Motor neuron (in vitro differentiated cells): ENCODE measurements around the gene VIL1. TPM values are rescaled to one million over a fixed set of nuclear protein-coding genes. Genes with fewer than 3 reads are reported as not detected.

Experiments used
- ATAC-seq, 8 experiments: fragments of 200-7000 bp; cut with Tn5 transposase; replicated peaks in 6 of 8; 2 replicates each; pipeline ENCODE4 v1.8.0; 2021; ENCODE audit warnings: mild to moderate bottlenecking in 8 of 8, moderate library complexity in 8 of 8
- H3K27ac ChIP-seq, 2 donors: fragments of 250-450 bp; sonication (Bioruptor Pico); 2 replicates each; pipeline ENCODE4 v1.9.0; 2021; ENCODE audit warnings: antibody characterized with exemption in 2 of 2, mild to moderate bottlenecking in 2 of 2, moderate library complexity in 1 of 2
- H3K4me1 ChIP-seq, 2 donors: fragments of 250-450 bp; sonication (Bioruptor Pico); replicated peaks in 1 of 2; 2 replicates each; pipeline ENCODE4 v1.6.1; 2021; ENCODE audit warnings: antibody characterized with exemption in 2 of 2, mild to moderate bottlenecking in 2 of 2, moderate library complexity in 1 of 2
- H3K4me3 ChIP-seq, 5 donors: fragments of 250-450 bp; sonication (Bioruptor Pico); 2 replicates each; pipeline ENCODE4 v1.9.0; 2021; ENCODE audit warnings: antibody characterized with exemption in 5 of 5, mild to moderate bottlenecking in 5 of 5, moderate library complexity in 4 of 5
- WGBS, 10 experiments: fragments of 450-650 bp; shearing (Covaris generic); methylation state at CpG; one replicate each; pipeline ENCODE4 v1.0.0; 2022; 5-methylcytosine and 5-hydroxymethylcytosine counted together
- in situ Hi-C, 9 experiments: fragments of 400-800 bp; cut with MboI; loops; one replicate each; pipeline ENCODE4 v1.15.0; 2021; ENCODE audit warnings: low sequenced_read_pairs in 9 of 9, low pct_unique_long_range_greater_than_20kb in 2 of 9; ENCODE audit not compliant: unreplicated experiment in 9 of 9
- total RNA-seq, 8 experiments: library from RNA; unstranded; fragments of 300-600 nt; gene quantifications; 2 replicates each; pipeline versions ENCODE4 v1.2.3 to v1.2.4, GENCODE V29; 2022

Gene VIL1
- under 1 TPM; 0.07 to 0.91 (median 0.33) TPM for total RNA-seq

DNA sequence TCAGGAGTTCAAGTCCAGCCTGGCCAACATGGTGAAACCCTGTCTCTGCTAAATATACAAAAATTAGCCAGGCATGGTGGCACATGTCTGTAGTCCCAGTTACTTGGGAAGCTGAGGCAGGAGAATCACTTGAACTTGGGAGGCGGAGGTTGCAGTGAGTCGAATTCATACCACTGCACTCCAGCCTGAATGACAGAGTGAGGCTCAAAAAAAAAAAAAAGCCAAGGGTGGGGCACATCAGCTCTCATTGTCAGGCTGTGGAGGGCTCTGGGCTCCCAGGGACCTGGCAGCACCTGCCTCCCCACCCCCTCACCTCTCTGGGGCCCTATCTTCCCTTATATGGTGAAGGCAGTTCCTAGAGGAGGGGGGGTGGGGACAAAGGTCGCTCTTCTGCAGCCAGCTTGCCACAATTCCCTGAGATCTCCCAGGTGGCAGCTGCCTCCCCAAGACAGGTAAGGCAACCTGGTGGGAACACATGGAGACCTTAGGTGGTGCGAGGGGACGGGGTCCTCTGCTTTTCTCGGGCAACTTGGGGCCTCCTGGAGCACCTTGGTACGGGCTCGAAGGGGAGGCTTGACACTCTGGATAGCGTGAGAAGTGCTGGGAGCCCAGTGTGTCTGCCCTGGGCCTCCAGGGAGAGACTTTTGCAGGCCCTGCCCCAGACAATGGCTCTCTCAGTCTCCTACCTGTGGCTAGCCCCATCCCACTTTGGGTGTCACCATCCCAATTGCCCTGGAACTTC lies at the start of gene VIL1:
Gene VIL1 (plus strand): TSS at position 407 of the 742 bp plus-strand sequence. CDS start 4,656 bp downstream, outside the sequence.
- in situ Hi-C loops = loop anchor here in 1 of 9 experiments (25.0 kb wide), 1 partner anchor 218 kb away; no protein-coding TSS in a partner anchor
- Histone ChIP-seq H3K4me1 (no peaks in the 10 kb centered on the region), H3K27ac (no peak within 1 kb of the TSS), H3K4me3 (no peak within 1 kb of the TSS)
- 70 to 86% (median 80%) methylated on average over 1 to 4 of the region's 9 CpGs; no CpG with 5 or more reads in 5 of the 10 experiments for WGBS, 10 experiments
- no peak for ATAC-seq

DNA sequence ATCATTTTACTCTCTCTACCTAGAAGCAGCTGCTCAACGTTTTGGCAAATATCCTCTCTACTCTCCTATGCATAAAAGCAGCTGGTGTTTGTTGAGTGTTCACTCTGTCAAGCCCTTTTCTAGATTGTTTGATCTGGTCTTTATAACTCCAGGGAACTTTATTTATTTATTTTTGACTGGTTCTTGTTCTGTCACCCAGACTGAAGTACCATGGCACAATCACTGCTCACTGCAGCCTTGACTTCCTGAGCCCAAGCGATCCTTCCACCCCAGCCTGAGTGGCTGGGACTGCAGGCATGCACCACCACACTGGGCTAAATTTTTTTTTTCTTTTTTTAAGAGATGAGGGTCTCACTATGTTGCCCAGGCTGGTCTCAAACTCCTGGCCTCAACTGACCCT lies 49.6 kb upstream of the VIL1 start:
- Histone ChIP-seq H3K27ac (no peak overlapping the region), H3K4me1 (no peaks in the 10 kb centered on the region), H3K4me3 (no peak overlapping the region)
- 0 to 100% (median 50%) methylated on average over 1 to 2 of the region's 2 CpGs; no CpG with 5 or more reads in 1 of the 10 experiments for WGBS, 10 experiments
- peak in 1 of 8 experiments; percentile 58 for ATAC-seq
- in situ Hi-C loops = no loop called here

DNA sequence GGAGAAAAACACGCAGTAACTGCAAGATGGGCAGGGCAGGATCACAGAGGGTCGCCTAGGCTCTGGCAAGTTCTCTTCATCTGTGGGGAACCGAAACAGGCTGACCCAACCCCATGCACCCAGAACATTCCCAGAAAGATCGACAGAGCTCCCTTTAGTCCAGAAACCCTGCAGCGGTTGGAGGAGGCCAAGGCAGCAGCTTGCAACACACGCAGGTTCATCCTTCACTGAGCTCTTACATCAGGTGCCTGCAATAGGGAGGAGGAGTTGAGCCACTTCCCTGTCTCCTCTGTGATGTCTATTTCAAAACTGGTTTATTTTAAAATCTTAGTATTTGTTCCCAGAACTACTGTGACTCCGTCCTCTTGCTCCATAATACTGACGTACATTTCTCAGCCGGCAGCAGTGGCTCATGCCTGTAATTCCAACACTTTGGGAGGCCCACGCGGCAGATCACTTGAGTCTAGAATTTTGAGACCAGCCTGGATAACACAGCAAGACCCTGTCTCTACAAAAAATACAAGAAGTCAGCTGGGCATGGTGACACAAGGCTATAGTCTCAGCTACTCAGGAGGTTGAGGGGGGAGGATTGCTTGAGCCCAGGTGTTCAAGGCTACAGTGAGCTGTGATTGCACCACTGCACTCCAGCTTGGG lies 48.4 kb upstream of the VIL1 start:
- ATAC-seq = no peak
- Histone ChIP-seq H3K4me1 (no peaks in the 10 kb centered on the region), H3K4me3 (no peak overlapping the region), H3K27ac (no peak overlapping the region)
- WGBS, 10 experiments = 18 to 95% (median 74%) methylated on average over 3 to 9 of the region's 11 CpGs; no CpG with 5 or more reads in 3 of the 10 experiments
- in situ Hi-C loops = no loop called here

DNA sequence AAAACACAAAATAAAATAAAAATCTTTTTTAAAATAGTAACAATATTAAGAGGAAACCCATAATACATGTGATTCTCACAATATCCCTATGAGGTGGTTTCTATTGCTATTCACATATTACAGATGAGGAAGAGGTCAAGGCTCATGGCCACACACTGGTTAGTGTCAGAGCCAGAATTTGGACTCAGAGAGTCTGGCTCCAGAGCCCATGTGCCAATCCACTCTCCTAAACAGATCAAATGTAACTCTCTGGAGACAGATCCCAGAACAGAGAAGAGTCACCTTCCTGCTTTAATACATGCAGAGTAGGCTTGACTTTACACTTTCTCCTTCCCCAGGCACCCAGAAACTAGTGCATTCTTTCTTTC lies 47.0 kb upstream of the VIL1 start:
- ATAC-seq = no peak
- H3K4me3 ChIP-seq = no peak overlapping the region
- no peak overlapping the region for H3K27ac ChIP-seq
- H3K4me1 ChIP-seq = no peaks in the 10 kb centered on the region
- in situ Hi-C loops = no loop called here

DNA sequence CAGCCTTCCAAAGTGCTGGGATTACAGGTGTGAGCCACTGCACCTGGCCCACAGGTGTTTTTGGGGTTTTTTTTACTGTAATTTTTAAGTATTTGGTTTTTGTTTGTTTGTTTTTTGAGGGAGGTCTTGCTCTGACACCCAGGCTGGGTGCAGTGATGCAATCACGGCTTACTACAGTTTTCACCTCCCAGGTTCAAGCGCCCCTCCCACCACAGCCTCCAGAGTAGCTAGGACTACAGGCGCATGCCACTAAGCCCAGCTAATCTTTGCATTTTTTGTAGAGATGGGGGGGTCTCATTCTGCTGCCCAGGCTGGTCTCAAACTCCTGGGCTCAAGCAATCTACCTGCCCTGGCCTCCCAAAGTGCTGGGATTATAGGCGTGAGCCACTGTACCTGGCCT lies 44.1 kb upstream of the VIL1 start:
- H3K4me3 ChIP-seq = no peak overlapping the region
- in situ Hi-C loops = loop anchor here in 7 of 9 experiments (25.0 kb wide), 1 partner anchor 87 kb away; the partner anchor contains the start of gene TMBIM1 (in 7 of the 7)
- no peaks in the 10 kb centered on the region for H3K4me1 ChIP-seq
- ATAC-seq = peak in 1 of 8 experiments; percentile 57
- H3K27ac ChIP-seq = no peak overlapping the region
- WGBS, 10 experiments = 63 to 100% (median 80%) methylated on average over 1 to 3 of the region's 4 CpGs; no CpG with 5 or more reads in 4 of the 10 experiments

DNA sequence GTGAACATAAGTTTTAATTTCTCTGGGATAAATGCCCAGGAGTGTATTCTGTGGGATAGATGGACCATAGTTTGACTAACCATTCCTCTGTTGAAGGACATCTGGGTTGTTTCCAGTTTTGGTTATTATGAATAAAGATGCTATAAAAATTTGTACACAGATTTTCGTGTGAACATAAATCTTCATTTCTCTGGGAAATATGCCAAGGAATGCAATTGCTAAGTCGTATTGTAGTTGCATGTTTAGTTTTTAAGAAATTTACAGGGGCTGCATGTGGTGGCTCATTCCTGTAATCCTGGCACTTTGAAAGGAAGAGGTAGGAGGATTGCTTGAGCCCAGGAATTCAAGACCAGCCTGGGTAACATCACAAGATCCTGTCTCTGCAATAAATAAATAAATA lies 43.7 kb upstream of the VIL1 start:
- ATAC-seq = peak in 3 of 8 experiments; percentile 28 to 95 (median 60)
- Histone ChIP-seq H3K4me1 (no peaks in the 10 kb centered on the region), H3K4me3 (no peak overlapping the region), H3K27ac (no peak overlapping the region)
- WGBS, 10 experiments = 0 to 70% (median 45%) methylated on average over 1 to 2 of the region's 2 CpGs; no CpG with 5 or more reads in 2 of the 10 experiments
- in situ Hi-C loops = loop anchor here in 7 of 9 experiments (25.0 kb wide), 1 partner anchor 88 kb away; the partner anchor contains the start of gene TMBIM1 (in 7 of the 7)

DNA sequence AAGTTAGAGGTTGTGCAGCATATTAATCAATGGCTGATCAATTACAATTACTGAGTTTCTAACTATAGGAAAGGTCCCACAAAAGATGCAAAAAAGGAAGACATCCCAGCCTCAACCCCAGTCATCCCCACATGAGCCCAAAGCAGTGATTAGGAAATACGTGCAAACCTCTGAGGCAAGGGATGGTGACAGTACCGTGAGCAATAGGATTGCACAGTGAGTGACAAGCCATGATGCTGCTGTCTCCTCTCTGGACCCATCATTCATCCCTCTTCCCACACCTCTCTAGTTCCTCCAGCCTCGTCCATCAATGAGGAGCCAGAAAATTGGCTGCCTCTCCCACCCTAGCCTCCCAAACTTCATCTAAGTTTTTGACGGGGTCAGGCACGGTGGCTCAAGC lies 40.9 kb upstream of the VIL1 start:
- no peak for ATAC-seq
- WGBS, 10 experiments = 40 to 100% (median 67%) methylated on average over 1 to 3 of the region's 5 CpGs; no CpG with 5 or more reads in 4 of the 10 experiments
- no peak overlapping the region for H3K4me3 ChIP-seq
- H3K4me1 ChIP-seq = no peaks in the 10 kb centered on the region
- in situ Hi-C loops = loop anchor here in 7 of 9 experiments (25.0 kb wide), 1 partner anchor 91 kb away; the partner anchor contains the start of gene TMBIM1 (in 7 of the 7)
- no peak overlapping the region for H3K27ac ChIP-seq

DNA sequence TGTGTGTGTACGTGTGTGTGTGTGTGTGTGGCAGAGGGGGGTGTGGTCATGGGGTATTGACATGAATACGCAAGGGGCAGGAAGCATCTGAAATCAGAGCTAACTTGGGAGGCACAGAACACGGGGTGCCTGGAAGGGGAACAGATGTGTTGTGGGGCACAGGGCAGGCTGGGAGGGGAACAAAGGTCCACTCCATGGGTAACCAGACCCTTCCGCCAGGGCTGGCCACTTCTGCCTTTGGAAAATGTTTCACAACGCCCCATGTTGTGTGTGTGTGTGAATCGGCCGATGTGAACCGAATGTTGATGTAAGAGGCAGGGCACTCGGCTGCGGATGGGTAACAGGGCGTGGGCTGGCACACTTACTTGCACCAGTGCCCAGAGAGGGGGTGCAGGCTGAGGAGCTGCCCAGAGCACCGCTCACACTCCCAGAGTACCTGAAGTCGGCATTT lies 37.0 kb upstream of the VIL1 start, which contains the start of gene SLC11A1:
Gene SLC11A1 (plus strand): TSS at position 358 of the 451 bp plus-strand sequence. CDS start 96 bp downstream, outside the sequence.
- ATAC-seq = no peak
- in situ Hi-C loops = loop anchor here in 7 of 9 experiments (25.0 kb wide), 1 partner anchor 95 kb away; the partner anchor contains the start of gene TMBIM1 (in 7 of the 7)
- 45 to 92% (median 70%) methylated on average over 2 to 4 of the region's 13 CpGs; no CpG with 5 or more reads in 5 of the 10 experiments for WGBS, 10 experiments
- no peaks in the 10 kb centered on the region for H3K4me1 ChIP-seq
- no peak within 1 kb of the TSS for H3K4me3 ChIP-seq
- H3K27ac ChIP-seq = no peak within 1 kb of the TSS

DNA sequence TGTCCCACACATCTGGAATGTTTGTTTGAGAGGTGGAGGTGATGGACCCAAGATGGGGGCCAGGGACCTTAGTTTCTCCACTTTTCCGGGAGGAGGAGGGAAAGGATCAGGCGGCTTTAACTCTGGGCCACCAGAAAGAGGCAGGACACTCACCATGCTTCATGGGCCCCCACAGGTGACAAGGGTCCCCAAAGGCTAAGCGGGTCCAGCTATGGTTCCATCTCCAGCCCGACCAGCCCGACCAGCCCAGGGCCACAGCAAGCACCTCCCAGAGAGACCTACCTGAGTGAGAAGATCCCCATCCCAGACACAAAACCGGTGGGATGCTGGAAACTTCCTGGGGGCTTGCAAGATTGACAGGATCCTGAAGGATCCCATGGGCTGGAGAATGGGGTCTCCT lies 36.1 kb upstream of the VIL1 start:
- no peak for ATAC-seq
- 69 to 86% (median 83%) methylated on average over 1 to 4 of the region's 6 CpGs; no CpG with 5 or more reads in 5 of the 10 experiments for WGBS, 10 experiments

DNA sequence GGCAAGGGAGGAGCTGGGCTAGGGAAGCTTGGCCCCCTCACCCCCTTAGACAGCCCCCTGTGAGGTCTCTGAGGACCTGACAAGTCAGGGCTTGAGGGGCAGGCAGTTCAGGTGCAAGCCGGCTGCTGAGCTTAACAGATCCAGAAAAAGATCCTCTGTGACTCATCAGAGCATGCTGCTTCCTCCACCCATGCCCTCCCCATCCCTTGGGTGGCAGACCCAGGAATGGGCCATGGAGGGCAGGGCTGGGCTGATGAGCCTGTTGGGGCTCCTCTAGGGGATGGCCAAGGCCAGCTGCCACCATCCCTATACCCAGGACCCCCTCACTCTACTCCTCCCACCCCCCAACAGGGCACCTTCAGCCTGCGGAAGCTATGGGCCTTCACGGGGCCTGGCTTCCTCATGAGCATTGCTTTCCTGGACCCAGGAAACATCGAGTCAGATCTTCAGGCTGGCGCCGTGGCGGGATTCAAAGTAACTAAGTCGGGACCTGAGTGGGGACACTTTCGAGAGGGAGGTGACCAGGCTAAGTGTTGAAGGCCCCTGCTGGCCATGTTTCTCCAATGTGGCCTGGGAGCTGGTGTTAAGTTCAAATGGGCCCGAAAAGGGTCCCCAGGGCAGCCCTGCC lies 34.9 kb upstream of the VIL1 start:
- in situ Hi-C loops = loop anchor here in 7 of 9 experiments (25.0 kb wide), 1 partner anchor 97 kb away; the partner anchor contains the start of gene TMBIM1 (in 7 of the 7)
- 83% methylated on average over 2 of the region's 10 CpGs; no CpG with 5 or more reads in 9 of the 10 experiments for WGBS, 10 experiments
- Histone ChIP-seq H3K27ac (no peak overlapping the region), H3K4me1 (no peaks in the 10 kb centered on the region), H3K4me3 (no peak overlapping the region)
- peak; percentile 12 to 57 (median 55) for ATAC-seq

More for the DNA sequence above, 36.1 kb upstream of the VIL1 start:
- in situ Hi-C loops = loop anchor here in 7 of 9 experiments (25.0 kb wide), 1 partner anchor 95 kb away; the partner anchor contains the start of gene TMBIM1 (in 7 of the 7)
- Histone ChIP-seq H3K27ac (no peak overlapping the region), H3K4me3 (no peak overlapping the region), H3K4me1 (no peaks in the 10 kb centered on the region)

DNA sequence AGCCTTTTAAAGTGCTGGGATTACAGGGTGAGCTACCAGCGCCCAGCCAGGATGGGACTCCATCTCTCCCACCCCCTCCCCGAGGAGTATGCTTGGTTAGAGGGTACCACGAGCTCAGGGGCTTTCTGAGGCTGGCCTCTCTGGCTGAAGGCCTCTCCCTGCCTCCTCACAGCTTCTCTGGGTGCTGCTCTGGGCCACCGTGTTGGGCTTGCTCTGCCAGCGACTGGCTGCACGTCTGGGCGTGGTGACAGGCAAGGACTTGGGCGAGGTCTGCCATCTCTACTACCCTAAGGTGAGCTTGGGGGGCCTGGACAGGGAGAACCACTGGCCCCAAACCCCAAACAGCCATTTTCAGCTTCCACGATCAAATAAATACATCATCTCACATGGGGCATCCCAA lies 33.9 kb upstream of the VIL1 start:
- in situ Hi-C loops = loop anchor here in 7 of 9 experiments (25.0 kb wide), 1 partner anchor 98 kb away; the partner anchor contains the start of gene TMBIM1 (in 7 of the 7)
- no peak overlapping the region for H3K27ac ChIP-seq
- H3K4me1 ChIP-seq = no peaks in the 10 kb centered on the region
- WGBS, 10 experiments = 50 to 63% methylated on average over 2 to 4 of the region's 9 CpGs; no CpG with 5 or more reads in 8 of the 10 experiments
- no peak overlapping the region for H3K4me3 ChIP-seq
- no peak for ATAC-seq
